Measurements from ENCODE around the gene RPS18.
"Not testable (repeated sequence)": the region's sequence is repeated elsewhere in the genome, so short reads cannot be mapped to it uniquely, and the experiment has no call there.

Gene RPS18

GRCh38 chr6:33272275-33273128 is 627 bp downstream of the RPS18 start:
- TF ChIP-seq CTCF (conservative IDR thresholded peaks at IDR 0.05; ENCODE audit: control insufficient read depth, insufficient read depth, low read depth, low read length): no peak

GRCh38 chr6:33273129-33273923 is 1.5 kb downstream of the RPS18 start:
- H3K4me3 ChIP-seq (ENCODE audit: control insufficient read depth, low read depth, low read length): peak overlapping the region; percentile 100
- no peak for TF ChIP-seq CTCF (conservative IDR thresholded peaks at IDR 0.05; ENCODE audit: control insufficient read depth, insufficient read depth, low read depth, low read length)

More at GRCh38 chr6:33272275-33273128, 627 bp downstream of the RPS18 start:
- H3K4me3 ChIP-seq (ENCODE audit: control insufficient read depth, low read depth, low read length): peak overlapping the region; percentile 100
- peak; percentile 20 for DNase-seq (ENCODE audit: low read depth)

GRCh38 chr6:33273924-33274902 is 2.3 kb downstream of the RPS18 start:
- no peak for DNase-seq (ENCODE audit: low read depth)
- peak overlapping the region; percentile 100 for H3K4me3 ChIP-seq (ENCODE audit: control insufficient read depth, low read depth, low read length)

More at GRCh38 chr6:33273129-33273923, 1.5 kb downstream of the RPS18 start:
- DNase-seq (ENCODE audit: low read depth): no peak

GRCh38 chr6:33275795-33276580 is 4.1 kb downstream of the RPS18 start:
- H3K4me3 ChIP-seq (ENCODE audit: control insufficient read depth, low read depth, low read length): peak overlapping the region; percentile 100
- DNase-seq (ENCODE audit: low read depth): not testable (repeated sequence)

More at GRCh38 chr6:33273924-33274902, 2.3 kb downstream of the RPS18 start:
- TF ChIP-seq CTCF (conservative IDR thresholded peaks at IDR 0.05; ENCODE audit: control insufficient read depth, insufficient read depth, low read depth, low read length): no peak

GRCh38 chr6:33276581-33276863 is 4.6 kb downstream of the RPS18 start:
- TF ChIP-seq CTCF (conservative IDR thresholded peaks at IDR 0.05; ENCODE audit: control insufficient read depth, insufficient read depth, low read depth, low read length): no peak
- H3K4me3 ChIP-seq (ENCODE audit: control insufficient read depth, low read depth, low read length): peak overlapping the region; percentile 35
- no peak for DNase-seq (ENCODE audit: low read depth)

- H3K4me3 ChIP-seq (ENCODE audit: control insufficient read depth, low read depth, low read length): peak within 1 kb of the TSS; percentile 100
- DNase-seq (ENCODE audit: low read depth): peak; percentile 77
- no peak for TF ChIP-seq CTCF (conservative IDR thresholded peaks at IDR 0.05; ENCODE audit: control insufficient read depth, insufficient read depth, low read depth, low read length)
Observed at GRCh38 chr6:33276864-33277662, 5.2 kb downstream of the RPS18 start, which contains the start of gene B3GALT4. TSS of gene B3GALT4 (plus strand) at chr6:33277123. CDS start at chr6:33277420, 297 bp downstream.
